ENCODE data around the gene ADD3.

ADD3 gene

DNA sequence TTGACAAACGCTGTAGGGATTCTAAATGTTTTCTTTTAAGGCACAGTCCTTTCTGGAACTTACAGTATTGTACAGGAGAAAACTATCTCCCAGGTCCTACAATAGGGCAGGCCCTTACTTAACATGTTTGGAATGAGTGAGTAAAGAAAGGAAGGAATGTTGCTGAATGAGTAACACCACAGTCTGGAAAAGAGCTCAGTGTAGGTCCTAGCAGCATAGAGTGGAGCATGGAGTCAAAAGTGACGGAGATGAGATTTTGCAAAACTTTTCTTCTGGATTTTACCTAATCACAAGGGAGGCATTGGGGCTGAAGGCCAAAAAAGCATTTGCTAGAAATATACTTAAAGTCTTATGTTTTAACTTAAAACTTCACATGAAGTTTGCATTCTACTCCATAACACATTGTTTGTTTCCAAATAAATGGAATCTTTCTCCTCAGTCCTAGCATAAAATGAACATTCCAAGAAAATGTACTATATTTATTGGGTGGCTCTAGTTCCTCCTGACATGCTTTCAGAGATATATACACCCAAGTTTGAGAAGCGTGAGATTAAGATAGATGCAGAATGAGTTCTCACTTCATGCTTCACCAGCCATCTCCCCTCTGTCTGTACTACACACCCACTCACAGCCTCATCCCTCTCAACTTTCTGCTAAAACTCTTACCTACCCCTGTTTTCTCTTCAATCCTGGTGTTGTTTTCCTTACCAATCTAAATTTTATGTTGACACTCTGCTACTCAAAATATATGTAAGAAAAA lies 20.2 kb upstream of the ADD3 start:
- no peak for TF ChIP-seq CTCF (IDR thresholded peaks at IDR 0.05; ENCODE audit: low read depth, low read length)
- H3K9me3 ChIP-seq (ENCODE audit: severe bottlenecking): no peaks in the 10 kb centered on the region
- no peaks in the 10 kb centered on the region for H3K27me3 ChIP-seq (ENCODE audit: insufficient read depth, low read depth, severe bottlenecking)
- no peak overlapping the region for H3K4me3 ChIP-seq (ENCODE audit: low read depth, low read length)
- no peak for DNase-seq
- H3K36me3 ChIP-seq: no peaks in the 10 kb centered on the region
- H3K27ac ChIP-seq: no peak overlapping the region

DNA sequence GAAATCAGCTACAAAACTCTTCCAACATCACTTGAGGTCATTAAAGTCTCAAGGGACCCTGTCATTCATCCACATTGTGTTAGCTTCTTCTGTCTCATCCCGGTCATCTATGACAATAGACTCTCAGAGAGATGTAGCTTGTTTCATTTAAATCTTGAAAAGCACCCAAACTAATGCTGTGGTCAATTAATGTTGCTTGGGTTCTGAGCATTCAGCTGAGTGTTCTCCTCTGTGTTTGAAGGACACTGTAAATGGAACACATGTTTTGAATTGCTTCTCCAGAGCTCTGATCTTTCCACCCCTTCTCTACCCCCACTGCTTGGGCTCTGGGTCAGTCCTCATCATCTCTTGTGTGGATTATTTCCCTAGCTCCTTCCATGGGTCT lies 19.6 kb upstream of the ADD3 start:
- H3K36me3 ChIP-seq: no peaks in the 10 kb centered on the region

DNA sequence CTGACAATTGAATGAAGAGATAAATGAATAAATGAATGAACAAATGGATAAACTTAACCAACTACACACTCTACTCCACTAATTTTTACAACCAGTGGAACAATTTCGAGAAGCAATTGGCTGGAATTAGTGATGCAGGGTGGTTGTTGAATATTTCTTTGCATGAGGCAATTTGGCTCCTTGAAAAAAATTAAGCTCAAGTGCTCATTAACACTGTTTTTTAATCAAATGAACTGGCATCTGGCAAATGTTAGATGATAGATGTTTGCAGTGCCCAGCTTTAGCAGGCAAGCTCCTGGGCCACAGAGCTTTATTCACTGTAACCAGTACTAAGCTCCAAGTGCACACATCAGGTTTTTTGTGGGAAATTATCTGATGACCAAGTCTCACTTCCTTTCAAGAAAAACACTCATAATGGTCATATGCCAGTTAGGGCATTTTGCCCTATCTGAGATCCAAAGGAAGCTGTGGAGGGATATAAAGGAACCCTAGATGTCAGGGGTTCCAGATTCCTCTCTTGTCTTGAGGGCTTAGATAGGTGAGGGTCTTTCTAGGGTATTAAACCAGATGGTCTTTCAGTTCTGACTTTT lies 16.4 kb upstream of the ADD3 start:
- no peak overlapping the region for H3K27ac ChIP-seq
- no peaks in the 10 kb centered on the region for H3K36me3 ChIP-seq
- no peak for DNase-seq
- no peak for TF ChIP-seq CTCF (IDR thresholded peaks at IDR 0.05; ENCODE audit: low read depth, low read length)
- H3K9me3 ChIP-seq (ENCODE audit: severe bottlenecking): no peaks in the 10 kb centered on the region
- no peaks in the 10 kb centered on the region for H3K27me3 ChIP-seq (ENCODE audit: insufficient read depth, low read depth, severe bottlenecking)
- H3K4me3 ChIP-seq (ENCODE audit: low read depth, low read length): no peak overlapping the region

More for the DNA sequence above, 19.6 kb upstream of the ADD3 start:
- no peaks in the 10 kb centered on the region for H3K27me3 ChIP-seq (ENCODE audit: insufficient read depth, low read depth, severe bottlenecking)
- no peak for TF ChIP-seq CTCF (IDR thresholded peaks at IDR 0.05; ENCODE audit: low read depth, low read length)
- no peak overlapping the region for H3K4me3 ChIP-seq (ENCODE audit: low read depth, low read length)
- DNase-seq: no peak
- H3K9me3 ChIP-seq (ENCODE audit: severe bottlenecking): no peaks in the 10 kb centered on the region
- no peak overlapping the region for H3K27ac ChIP-seq

GRCh38 chr10:109992485-109992884 lies 15.3 kb upstream of the ADD3 start:
- no peaks in the 10 kb centered on the region for H3K27me3 ChIP-seq (ENCODE audit: insufficient read depth, low read depth, severe bottlenecking)
- DNase-seq: no peak
- H3K27ac ChIP-seq: no peak overlapping the region
- TF ChIP-seq CTCF (IDR thresholded peaks at IDR 0.05; ENCODE audit: low read depth, low read length): no peak
- H3K9me3 ChIP-seq (ENCODE audit: severe bottlenecking): no peaks in the 10 kb centered on the region
- H3K36me3 ChIP-seq: no peaks in the 10 kb centered on the region
- no peak overlapping the region for H3K4me3 ChIP-seq (ENCODE audit: low read depth, low read length)

DNA sequence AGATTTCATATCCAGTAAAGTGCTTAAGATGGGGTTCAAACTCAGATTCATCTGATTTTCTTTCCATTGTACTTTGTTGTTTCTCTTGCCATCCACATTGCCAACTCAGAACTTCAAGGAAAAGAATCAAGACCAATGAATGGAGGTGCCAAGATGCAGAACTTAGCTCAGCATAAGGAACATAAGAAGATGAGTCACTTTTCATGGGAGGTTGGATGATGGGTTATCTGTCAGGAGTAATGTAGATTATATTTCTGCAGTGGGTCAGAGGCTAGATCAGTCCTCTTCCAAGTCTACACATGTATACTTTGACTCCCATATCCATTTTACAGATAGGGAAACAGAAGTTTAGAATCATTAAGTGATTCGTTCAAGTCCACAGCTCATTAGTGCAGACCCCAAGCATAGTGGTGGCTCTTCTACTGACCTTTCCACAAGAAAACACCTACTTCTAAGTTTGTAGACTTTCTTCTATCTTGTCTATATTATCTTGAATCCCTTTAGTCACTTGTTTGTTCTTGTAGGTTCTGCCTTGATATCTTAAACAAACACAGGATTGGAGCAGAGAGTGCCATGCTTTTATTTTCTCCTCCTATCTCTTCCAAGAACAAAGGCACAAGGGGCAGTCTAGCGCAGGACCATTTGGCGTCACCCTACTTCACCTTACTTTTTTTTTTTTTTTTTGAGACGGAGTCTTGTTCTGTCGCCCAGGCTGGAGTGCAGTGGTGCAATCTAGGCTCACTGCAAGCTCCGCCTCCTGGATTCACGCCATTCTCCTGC lies 14.0 kb upstream of the ADD3 start:
- H3K36me3 ChIP-seq: no peaks in the 10 kb centered on the region
- no peaks in the 10 kb centered on the region for H3K27me3 ChIP-seq (ENCODE audit: insufficient read depth, low read depth, severe bottlenecking)
- no peak for DNase-seq
- H3K27ac ChIP-seq: no peak overlapping the region
- no peaks in the 10 kb centered on the region for H3K9me3 ChIP-seq (ENCODE audit: severe bottlenecking)
- H3K4me3 ChIP-seq (ENCODE audit: low read depth, low read length): no peak overlapping the region
- TF ChIP-seq CTCF (IDR thresholded peaks at IDR 0.05; ENCODE audit: low read depth, low read length): no peak
